Measurements from ENCODE around the gene DNMT3A.

DNMT3A gene

DNA sequence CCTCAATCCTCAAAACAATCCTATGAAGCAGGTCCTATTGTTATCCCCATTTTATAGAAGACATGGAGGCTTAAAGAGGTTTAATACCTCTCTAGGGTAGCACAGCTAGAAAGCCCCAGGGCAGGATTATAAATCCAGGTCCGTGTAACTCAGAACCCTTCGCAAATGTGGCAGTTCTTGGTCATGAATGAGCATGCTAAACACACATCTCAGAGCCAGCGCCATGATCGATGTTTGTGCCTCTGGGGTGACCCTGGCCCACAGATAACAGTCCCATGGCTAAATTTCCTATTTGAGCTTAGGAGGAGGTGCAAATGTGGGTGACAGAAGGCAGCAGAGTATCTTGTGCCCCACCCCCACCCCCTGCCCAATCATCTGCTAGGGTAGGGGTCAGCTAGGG lies 17.5 kb downstream of the DNMT3A start:
- no peak for DNase-seq

- DNase-seq, result no peak
Observed at GRCh38 chr2:25323610-25324189, 18.0 kb downstream of the DNMT3A start.

GRCh38 chr2:25323042-25323514 lies 18.6 kb downstream of the DNMT3A start:
- no peak for DNase-seq

DNA sequence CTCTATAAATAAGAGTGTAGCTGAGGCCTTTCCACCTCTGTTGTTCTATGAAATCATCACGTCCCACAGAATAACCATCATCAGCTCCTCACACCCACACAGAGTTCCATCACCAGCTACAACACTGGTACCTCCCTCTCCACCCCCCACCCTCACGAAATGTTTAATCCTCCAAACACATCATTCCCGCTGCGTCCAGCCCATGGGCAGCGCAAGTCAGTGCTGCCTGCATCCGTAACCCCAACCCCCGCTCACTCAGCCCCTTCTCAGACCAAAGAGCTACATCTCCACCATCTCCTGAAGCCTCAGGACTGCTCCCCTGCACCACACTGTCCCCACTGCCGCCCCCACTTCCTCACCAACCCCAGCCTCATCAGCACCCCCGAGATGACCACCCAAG lies 19.4 kb downstream of the DNMT3A start:
- DNase-seq, result no peak

DNA sequence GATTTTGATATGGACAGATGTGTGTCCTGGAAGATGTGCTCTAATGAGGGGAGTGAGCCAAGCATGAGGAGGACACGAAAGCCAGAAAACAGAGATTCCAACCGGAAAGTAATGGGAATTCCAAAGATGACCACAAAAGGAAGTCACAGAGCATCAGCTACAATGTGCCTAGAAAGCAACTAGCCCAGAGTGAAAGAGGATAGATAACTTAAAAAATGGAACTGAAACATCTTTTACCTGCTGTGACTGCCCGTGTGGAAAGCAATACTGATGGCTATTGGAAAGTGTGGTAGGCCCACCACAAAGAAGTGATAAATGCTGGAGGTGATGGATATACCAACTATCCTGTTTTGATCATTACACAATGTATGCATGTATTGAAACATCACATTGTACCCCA lies 21.6 kb downstream of the DNMT3A start:
- no peak for DNase-seq

GRCh38 chr2:25316101-25316500 lies 25.6 kb downstream of the DNMT3A start:
- peak; percentile 30 for DNase-seq

GRCh38 chr2:25315316-25315680 lies 26.4 kb downstream of the DNMT3A start:
- DNase-seq, result no peak

- DNase-seq, result no peak
Observed at GRCh38 chr2:25314514-25315315, 27.0 kb downstream of the DNMT3A start.

- DNase-seq, result no peak
Observed at GRCh38 chr2:25313711-25314513, 27.8 kb downstream of the DNMT3A start.

DNA sequence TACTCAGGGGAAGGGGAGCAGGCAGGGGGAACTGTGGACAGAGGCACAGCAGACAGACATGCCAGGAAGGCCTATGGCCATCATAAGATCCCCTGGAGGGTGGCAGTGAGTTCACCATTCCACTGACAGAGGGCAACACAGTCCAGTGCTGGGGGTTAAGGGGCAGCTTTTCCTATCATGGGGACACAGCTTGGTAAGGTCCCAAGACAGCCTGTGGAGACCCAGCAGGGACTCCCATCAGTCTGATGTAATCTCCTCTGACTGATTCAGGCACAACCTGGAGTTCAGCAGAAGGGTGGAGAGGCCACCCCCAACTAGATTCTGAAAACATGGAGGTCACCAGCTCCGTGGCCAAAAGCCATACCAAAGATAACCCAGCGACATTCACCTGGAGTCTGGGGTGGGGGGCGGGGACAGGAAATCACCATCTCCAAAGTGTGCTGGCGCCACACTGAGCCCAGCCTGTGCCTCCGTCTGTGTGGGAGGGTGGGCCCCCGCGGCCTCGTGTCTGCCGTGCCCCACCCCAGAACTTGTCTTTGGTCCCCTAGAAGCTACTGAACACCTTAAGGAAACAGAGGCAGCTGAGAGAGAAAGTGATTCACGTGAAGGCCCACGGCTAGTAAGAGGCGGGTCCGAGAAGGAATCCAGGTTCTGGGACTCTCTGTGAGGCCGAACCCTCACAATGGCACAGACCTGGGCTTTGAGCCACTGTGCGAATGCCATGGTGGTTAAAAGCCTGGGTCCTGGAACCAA lies 28.6 kb downstream of the DNMT3A start:
- no peak for DNase-seq

GRCh38 chr2:25311865-25312575 lies 29.7 kb downstream of the DNMT3A start:
- DNase-seq, result no peak

GRCh38 chr2:25310965-25311864 lies 30.5 kb downstream of the DNMT3A start:
- peak; percentile 62 for DNase-seq

DNA sequence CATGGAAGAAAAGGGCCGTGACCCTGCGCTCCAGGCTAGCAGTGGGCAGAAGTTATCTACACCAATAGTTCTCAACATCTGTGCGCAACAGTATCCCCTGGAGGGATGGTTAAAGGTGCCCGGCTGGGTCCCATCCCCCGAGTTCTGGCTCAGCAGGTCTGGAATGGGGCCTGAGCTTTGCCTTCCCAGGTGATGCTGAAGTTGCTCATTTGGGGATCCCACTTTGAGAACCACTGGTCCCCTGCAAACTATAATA lies 31.1 kb downstream of the DNMT3A start:
- DNase-seq, result no peak

GRCh38 chr2:25309402-25309801 lies 32.3 kb downstream of the DNMT3A start:
- peak; percentile 82 for DNase-seq

DNA sequence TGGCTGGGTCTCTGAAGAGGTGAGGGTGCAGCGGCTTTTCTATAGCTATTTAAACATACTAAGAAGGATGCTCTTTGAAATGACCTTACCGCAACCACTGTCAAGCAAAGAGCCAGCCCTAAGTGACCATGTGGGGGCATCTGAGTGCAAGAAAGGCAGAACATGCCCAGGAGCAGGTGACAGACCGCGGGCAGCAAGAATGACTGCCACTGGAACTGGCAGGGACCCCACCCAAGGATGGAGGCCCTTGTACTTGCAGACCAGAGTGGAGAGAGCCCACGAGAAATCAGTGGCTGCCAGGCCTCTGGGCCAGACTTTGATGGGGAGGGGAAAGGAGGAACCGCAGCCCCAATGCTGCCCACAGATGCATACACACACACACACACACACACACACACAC lies 33.1 kb downstream of the DNMT3A start:
- DNase-seq, result no peak

DNA sequence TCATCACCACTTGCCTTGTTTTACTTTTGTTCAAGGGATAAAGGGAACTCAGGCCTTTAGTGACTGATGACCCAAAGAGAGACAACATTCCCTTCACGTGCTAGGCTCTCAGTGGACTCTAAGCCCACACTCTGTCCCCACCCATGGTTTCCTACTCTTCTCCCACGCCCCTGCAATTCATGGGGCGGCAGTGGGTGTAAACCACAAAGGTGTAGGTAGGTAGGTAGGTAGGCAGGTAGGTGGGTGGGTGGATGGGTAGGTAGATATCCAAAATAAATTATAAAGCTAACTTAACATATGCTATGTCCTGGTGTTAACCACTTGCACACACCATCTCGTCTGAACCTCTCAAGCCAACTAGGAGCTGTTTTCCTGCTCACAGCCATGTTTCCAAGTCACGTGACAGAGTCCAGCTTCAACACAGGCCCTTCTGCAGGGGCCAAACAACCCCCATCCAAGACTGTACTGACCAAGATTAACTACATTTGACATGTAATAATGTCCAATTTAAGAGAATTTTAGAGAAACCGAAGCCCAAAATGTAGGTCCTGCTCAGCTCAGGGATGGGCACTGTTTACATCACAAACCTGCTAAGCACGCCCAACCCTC lies 33.7 kb downstream of the DNMT3A start:
- DNase-seq, result no peak

DNA sequence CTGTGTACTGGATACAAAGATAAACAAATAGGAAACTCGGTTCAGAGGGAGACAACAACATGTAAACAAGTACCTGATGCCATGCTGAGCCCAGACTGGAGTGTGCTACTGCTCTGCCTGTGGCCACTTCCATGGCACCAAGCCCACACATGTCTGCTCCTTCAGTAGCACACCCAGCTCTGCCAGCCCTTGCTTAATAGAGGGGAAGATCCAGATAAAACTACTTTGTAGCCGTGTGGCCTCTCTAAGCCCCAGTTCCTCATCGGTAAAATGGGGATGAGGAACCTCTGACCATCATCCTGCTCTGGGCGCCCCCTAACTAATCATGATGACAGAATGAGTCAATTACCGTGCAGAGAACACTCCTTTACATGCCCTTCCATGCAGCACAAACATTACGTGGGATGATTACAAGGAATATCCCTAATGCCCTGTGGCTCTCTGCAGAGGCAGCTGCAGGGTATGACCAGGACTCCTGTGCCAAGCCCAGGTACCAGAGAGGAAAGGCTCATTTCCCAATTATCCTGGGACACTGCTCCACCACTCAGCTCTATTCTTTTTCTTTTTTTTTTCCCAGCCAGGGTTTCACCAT lies 34.9 kb downstream of the DNMT3A start:
- DNase-seq, result peak; percentile 58

DNA sequence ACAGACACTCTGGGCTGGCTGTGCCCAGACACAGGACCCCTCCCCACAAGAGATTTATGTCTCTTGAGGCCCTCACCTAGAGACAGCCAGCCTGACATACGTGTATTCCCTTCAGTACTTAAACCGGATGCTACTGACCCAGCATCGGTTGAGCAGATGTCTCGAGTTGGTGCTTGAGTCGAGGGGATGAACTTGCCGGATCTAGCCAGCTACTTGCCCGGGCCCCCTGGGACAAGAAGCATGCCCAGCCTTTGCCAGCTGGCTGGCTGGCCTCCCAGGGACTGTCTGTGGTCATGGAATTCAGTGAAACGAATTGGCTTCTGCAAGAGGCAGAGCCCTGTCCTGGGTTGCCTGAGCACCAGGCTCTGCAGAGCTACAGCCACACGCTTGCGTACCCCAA lies 36.0 kb downstream of the DNMT3A start:
- no peak for DNase-seq

DNA sequence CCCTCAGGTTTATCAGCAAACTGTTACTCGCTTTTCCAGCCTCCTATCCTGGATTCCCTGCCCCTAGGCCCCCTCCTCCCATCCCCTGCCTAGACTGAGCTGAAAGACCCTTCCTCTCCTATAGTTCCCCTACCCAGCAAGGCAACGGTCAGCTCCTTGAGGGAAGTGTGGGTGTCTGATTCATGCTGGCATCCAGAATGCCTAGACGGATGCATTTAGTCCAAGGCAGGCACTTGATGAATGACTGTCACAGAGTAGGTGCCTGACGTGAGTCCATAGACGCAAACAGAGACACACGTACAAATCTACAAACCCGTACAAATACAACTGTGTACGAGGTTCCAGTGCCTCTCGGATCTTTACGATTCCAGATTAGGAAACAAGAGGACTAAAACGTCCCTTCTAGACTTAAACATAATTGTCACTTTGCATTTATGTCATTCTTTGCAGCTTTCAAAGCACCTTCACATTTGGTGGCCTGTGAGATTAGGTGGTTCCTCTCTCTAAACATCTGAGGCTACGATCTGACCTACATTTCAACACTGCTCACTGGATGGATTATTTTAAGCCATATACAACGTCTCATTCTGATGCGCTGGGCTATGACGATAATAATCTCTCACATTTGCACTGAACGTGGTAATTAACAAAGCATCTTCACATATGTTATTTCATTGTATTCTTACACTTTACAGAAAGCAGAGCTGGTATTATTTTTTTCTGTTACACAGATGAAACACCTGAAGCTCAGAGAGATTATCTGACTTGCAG lies 36.7 kb downstream of the DNMT3A start:
- DNase-seq, result peak; percentile 24

DNA sequence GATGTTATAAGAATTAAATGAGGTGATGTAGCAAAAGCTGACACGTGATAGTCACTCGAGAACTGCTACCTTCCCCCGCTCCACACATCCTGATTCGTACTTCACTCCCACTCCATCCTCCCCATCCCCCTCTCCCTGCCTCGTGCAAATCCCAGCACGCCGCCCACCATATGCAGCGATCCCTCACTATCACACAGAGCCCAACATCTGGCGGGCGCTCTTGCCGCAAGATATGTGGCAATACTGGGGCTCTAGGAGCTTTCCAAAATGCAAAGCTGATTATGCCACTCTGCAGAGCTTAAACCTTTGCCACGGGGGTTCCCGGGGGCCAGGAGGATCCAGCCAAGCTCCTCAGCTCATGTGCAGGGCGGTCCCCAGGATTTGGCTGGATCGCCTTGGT lies 37.4 kb downstream of the DNMT3A start:
- DNase-seq, result no peak
